Measurements from ENCODE around the gene SLC15A3.

The SLC15A3 gene

DNA sequence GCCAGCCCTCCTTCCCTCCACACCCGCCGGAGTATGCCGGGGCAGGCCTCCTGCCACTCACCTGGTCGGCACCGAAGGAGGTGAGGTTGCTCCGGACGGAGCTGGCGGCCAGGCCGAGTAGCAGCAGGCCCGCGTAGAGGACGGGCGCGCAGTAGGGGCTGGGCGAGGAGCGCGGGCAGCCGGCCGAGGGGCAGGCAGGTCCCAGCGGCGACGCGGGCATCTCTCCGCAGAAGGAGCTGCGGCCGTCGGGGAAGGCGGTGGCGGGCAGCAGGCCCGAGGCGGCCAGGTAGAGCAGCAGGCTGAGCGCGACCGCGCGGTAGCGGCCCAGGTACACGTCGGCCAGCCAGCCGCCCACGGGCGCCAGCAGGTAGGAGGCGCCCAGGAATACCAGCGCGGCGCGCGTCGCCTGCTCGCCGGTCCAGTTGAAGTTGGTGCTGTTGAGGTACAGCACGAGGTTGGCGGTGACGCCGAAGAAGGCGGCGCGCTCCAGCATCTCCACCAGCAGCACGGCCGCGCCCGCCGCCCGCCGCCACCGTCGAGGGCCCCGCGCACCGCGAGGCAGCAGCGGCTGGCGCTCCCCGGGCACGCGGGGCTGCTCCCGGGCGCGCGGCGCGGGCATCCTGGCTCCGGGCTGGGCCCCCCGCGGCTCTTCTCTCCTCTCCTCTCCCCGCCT is 907 bp downstream of the SLC15A3 start:
- Histone ChIP-seq H2AFZ (ENCODE audit: low read depth, low read length, severe bottlenecking) (no peak overlapping the region), H3K9ac (ENCODE audit: low read length) (no peak overlapping the region), H3K4me3 (ENCODE audit: insufficient read depth, low read length, poor library complexity, severe bottlenecking) (no peak overlapping the region), H3K4me2 (ENCODE audit: low read depth, low read length, poor library complexity, severe bottlenecking) (no peak overlapping the region), H3K9me3 (ENCODE audit: insufficient read depth, low read length) (no peaks in the 10 kb centered on the region), H3K79me2 (ENCODE audit: insufficient read depth, low read length) (no peaks in the 10 kb centered on the region), H3K27me3 (ENCODE audit: low read length) (no peaks in the 10 kb centered on the region), H3F3A (ENCODE audit: insufficient read depth) (no peaks in the 10 kb centered on the region; the same call in 1 of the 2 replicates), H3K9me2 (replicated peaks; ENCODE audit: insufficient read depth, low read length) (no peaks in the 10 kb centered on the region), H3K27ac (ENCODE audit: low read depth, low read length) (no peak overlapping the region), H3K36me3 (ENCODE audit: low read length) (no peaks in the 10 kb centered on the region), H4K20me1 (ENCODE audit: low read depth, low read length) (no peaks in the 10 kb centered on the region)
- TF ChIP-seq CTCF (IDR thresholded peaks at IDR 0.05; ENCODE audit: insufficient read depth, low read length, poor library complexity, severe bottlenecking) (no peak), EZH2phosphoT487 (conservative IDR thresholded peaks at IDR 0.05; ENCODE audit: low read length) (no peak)

- no peaks in the 10 kb centered on the region for H3K79me2 ChIP-seq (ENCODE audit: insufficient read depth, low read length)
- H3K27me3 ChIP-seq (ENCODE audit: low read length): no peaks in the 10 kb centered on the region
- TF ChIP-seq EZH2phosphoT487 (conservative IDR thresholded peaks at IDR 0.05; ENCODE audit: low read length) (no peak), CTCF (IDR thresholded peaks at IDR 0.05; ENCODE audit: insufficient read depth, low read length, poor library complexity, severe bottlenecking) (no peak)
- no peak overlapping the region for H3K27ac ChIP-seq (ENCODE audit: low read depth, low read length)
- no peak overlapping the region for H3K9ac ChIP-seq (ENCODE audit: low read length)
- no peaks in the 10 kb centered on the region; the same call in 1 of the 2 replicates for H3F3A ChIP-seq (ENCODE audit: insufficient read depth)
- no peaks in the 10 kb centered on the region for H4K20me1 ChIP-seq (ENCODE audit: low read depth, low read length)
- no peaks in the 10 kb centered on the region for H3K9me2 ChIP-seq (replicated peaks; ENCODE audit: insufficient read depth, low read length)
- H3K36me3 ChIP-seq (ENCODE audit: low read length): no peaks in the 10 kb centered on the region
- no peak overlapping the region for H3K4me2 ChIP-seq (ENCODE audit: low read depth, low read length, poor library complexity, severe bottlenecking)
- H3K4me3 ChIP-seq (ENCODE audit: insufficient read depth, low read length, poor library complexity, severe bottlenecking): no peak overlapping the region
- no peaks in the 10 kb centered on the region for H3K9me3 ChIP-seq (ENCODE audit: insufficient read depth, low read length)
- H2AFZ ChIP-seq (ENCODE audit: low read depth, low read length, severe bottlenecking): no peak overlapping the region
Observed at GRCh38 chr11:60950024-60950423, 2.0 kb downstream of the SLC15A3 start.

DNA sequence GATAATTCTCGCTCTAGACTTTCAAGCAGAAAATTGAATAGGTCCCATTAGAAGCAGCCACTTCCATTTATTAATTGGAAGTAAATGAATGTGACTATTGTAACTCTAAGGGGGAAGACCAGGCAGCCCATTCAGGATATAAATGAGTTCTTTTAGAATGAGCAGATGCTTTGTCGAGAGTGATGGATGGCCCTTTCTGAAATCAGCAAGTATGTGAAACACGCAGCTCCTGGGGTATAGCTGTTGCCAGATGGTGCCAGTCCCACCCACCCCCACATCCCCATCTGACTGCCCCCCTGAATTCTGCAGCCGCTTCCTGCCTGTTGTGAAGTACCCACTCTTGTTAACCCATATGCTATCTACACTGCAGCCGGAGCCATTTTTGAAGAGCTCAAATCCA is 3.7 kb downstream of the SLC15A3 start:
- Histone ChIP-seq H3K27ac (ENCODE audit: low read depth, low read length) (no peak overlapping the region), H3K79me2 (ENCODE audit: insufficient read depth, low read length) (no peaks in the 10 kb centered on the region), H2AFZ (ENCODE audit: low read depth, low read length, severe bottlenecking) (no peak overlapping the region), H3K9me2 (replicated peaks; ENCODE audit: insufficient read depth, low read length) (no peaks in the 10 kb centered on the region), H3K9ac (ENCODE audit: low read length) (no peak overlapping the region), H3K4me3 (ENCODE audit: insufficient read depth, low read length, poor library complexity, severe bottlenecking) (no peak overlapping the region), H3F3A (ENCODE audit: insufficient read depth) (no peaks in the 10 kb centered on the region; the same call in 1 of the 2 replicates), H3K9me3 (ENCODE audit: insufficient read depth, low read length) (no peaks in the 10 kb centered on the region), H3K4me2 (ENCODE audit: low read depth, low read length, poor library complexity, severe bottlenecking) (no peak overlapping the region), H4K20me1 (ENCODE audit: low read depth, low read length) (no peaks in the 10 kb centered on the region), H3K27me3 (ENCODE audit: low read length) (no peaks in the 10 kb centered on the region), H3K36me3 (ENCODE audit: low read length) (no peaks in the 10 kb centered on the region)
- TF ChIP-seq CTCF (IDR thresholded peaks at IDR 0.05; ENCODE audit: insufficient read depth, low read length, poor library complexity, severe bottlenecking): no peak
- TF ChIP-seq EZH2phosphoT487 (conservative IDR thresholded peaks at IDR 0.05; ENCODE audit: low read length): no peak
